ENCODE data around the gene CLCA4.
"Not testable (repeated sequence)": the region's sequence is repeated elsewhere in the genome, so short reads cannot be mapped to it uniquely, and the experiment has no call there.

CLCA4 gene

GRCh38 chr1:86546787-86547221 lies at the start of gene CLCA4:
TSS of gene CLCA4 (plus strand) at chr1:86547078. CDS start at chr1:86547120, 42 bp downstream.
- H3K36me3 ChIP-seq (ENCODE audit: control insufficient read depth, insufficient read depth, low read length): no peaks in the 10 kb centered on the region
- H3K4me1 ChIP-seq (ENCODE audit: control insufficient read depth, insufficient read depth, low read length): no peaks in the 10 kb centered on the region
- H3K27ac ChIP-seq (ENCODE audit: low read depth, low read length): no peak within 1 kb of the TSS
- no peaks in the 10 kb centered on the region for H3K27me3 ChIP-seq (ENCODE audit: control insufficient read depth, insufficient read depth, low read length)
- H3K4me3 ChIP-seq (ENCODE audit: low read length): no peak within 1 kb of the TSS
- H3K9ac ChIP-seq (ENCODE audit: low read length): no peak within 1 kb of the TSS

- Histone ChIP-seq H3K4me1 (ENCODE audit: control insufficient read depth, insufficient read depth, low read length) (peaks cover 7% of the 10 kb centered on the region), H3K4me3 (ENCODE audit: low read length) (no peak overlapping the region), H3K27ac (ENCODE audit: low read depth, low read length) (no peak overlapping the region), H3K27me3 (ENCODE audit: control insufficient read depth, insufficient read depth, low read length) (no peaks in the 10 kb centered on the region), H3K9ac (ENCODE audit: low read length) (no peak overlapping the region), H3K36me3 (ENCODE audit: control insufficient read depth, insufficient read depth, low read length) (no peaks in the 10 kb centered on the region)
These were observed 48.6 kb upstream of the CLCA4 start for GRCh38 chr1:86498281-86498680.

GRCh38 chr1:86499987-86500593 lies 46.8 kb upstream of the CLCA4 start:
- no peak overlapping the region for H3K4me3 ChIP-seq (ENCODE audit: low read length)
- peaks cover 10% of the 10 kb centered on the region for H3K4me1 ChIP-seq (ENCODE audit: control insufficient read depth, insufficient read depth, low read length)
- H3K36me3 ChIP-seq (ENCODE audit: control insufficient read depth, insufficient read depth, low read length): no peaks in the 10 kb centered on the region
- H3K27ac ChIP-seq (ENCODE audit: low read depth, low read length): peak overlapping the region; percentile 48
- H3K9ac ChIP-seq (ENCODE audit: low read length): no peak overlapping the region
- no peaks in the 10 kb centered on the region for H3K27me3 ChIP-seq (ENCODE audit: control insufficient read depth, insufficient read depth, low read length)

GRCh38 chr1:86500714-86501113 lies 46.2 kb upstream of the CLCA4 start:
- Histone ChIP-seq H3K4me1 (ENCODE audit: control insufficient read depth, insufficient read depth, low read length) (peaks cover 14% of the 10 kb centered on the region), H3K27ac (ENCODE audit: low read depth, low read length) (peak overlapping the region; percentile 48), H3K9ac (ENCODE audit: low read length) (no peak overlapping the region), H3K4me3 (ENCODE audit: low read length) (no peak overlapping the region), H3K36me3 (ENCODE audit: control insufficient read depth, insufficient read depth, low read length) (no peaks in the 10 kb centered on the region), H3K27me3 (ENCODE audit: control insufficient read depth, insufficient read depth, low read length) (no peaks in the 10 kb centered on the region)

- Histone ChIP-seq H3K4me3 (ENCODE audit: low read length) (peak overlapping the region; percentile 2), H3K27ac (ENCODE audit: low read depth, low read length) (peak overlapping the region; percentile 79), H3K4me1 (ENCODE audit: control insufficient read depth, insufficient read depth, low read length) (peaks cover 14% of the 10 kb centered on the region)
- H3K36me3 ChIP-seq (ENCODE audit: control insufficient read depth, insufficient read depth, low read length); H3K27me3 ChIP-seq (ENCODE audit: control insufficient read depth, insufficient read depth, low read length); H3K9ac ChIP-seq (ENCODE audit: low read length): not testable (repeated sequence)
These were observed 44.7 kb upstream of the CLCA4 start for GRCh38 chr1:86502125-86502646.

GRCh38 chr1:86502721-86503405 lies 44.0 kb upstream of the CLCA4 start:
- no peaks in the 10 kb centered on the region for H3K36me3 ChIP-seq (ENCODE audit: control insufficient read depth, insufficient read depth, low read length)
- H3K4me1 ChIP-seq (ENCODE audit: control insufficient read depth, insufficient read depth, low read length): peaks cover 14% of the 10 kb centered on the region
- no peak overlapping the region for H3K9ac ChIP-seq (ENCODE audit: low read length)
- H3K4me3 ChIP-seq (ENCODE audit: low read length): peak overlapping the region; percentile 10
- peak overlapping the region; percentile 79 for H3K27ac ChIP-seq (ENCODE audit: low read depth, low read length)
- no peaks in the 10 kb centered on the region for H3K27me3 ChIP-seq (ENCODE audit: control insufficient read depth, insufficient read depth, low read length)

GRCh38 chr1:86503406-86504136 lies 43.3 kb upstream of the CLCA4 start:
- Histone ChIP-seq H3K27ac (ENCODE audit: low read depth, low read length) (peak overlapping the region; percentile 79), H3K36me3 (ENCODE audit: control insufficient read depth, insufficient read depth, low read length) (no peaks in the 10 kb centered on the region), H3K9ac (ENCODE audit: low read length) (no peak overlapping the region), H3K4me3 (ENCODE audit: low read length) (peak overlapping the region; percentile 49), H3K4me1 (ENCODE audit: control insufficient read depth, insufficient read depth, low read length) (peaks cover 14% of the 10 kb centered on the region), H3K27me3 (ENCODE audit: control insufficient read depth, insufficient read depth, low read length) (no peaks in the 10 kb centered on the region)

- H3K9ac ChIP-seq (ENCODE audit: low read length): no peak overlapping the region
- H3K27me3 ChIP-seq (ENCODE audit: control insufficient read depth, insufficient read depth, low read length): no peaks in the 10 kb centered on the region
- H3K4me3 ChIP-seq (ENCODE audit: low read length): peak overlapping the region; percentile 28
- H3K27ac ChIP-seq (ENCODE audit: low read depth, low read length): peak overlapping the region; percentile 79
- peaks cover 14% of the 10 kb centered on the region for H3K4me1 ChIP-seq (ENCODE audit: control insufficient read depth, insufficient read depth, low read length)
- no peaks in the 10 kb centered on the region for H3K36me3 ChIP-seq (ENCODE audit: control insufficient read depth, insufficient read depth, low read length)
These were observed 42.8 kb upstream of the CLCA4 start for GRCh38 chr1:86504137-86504479.

GRCh38 chr1:86504895-86505563 lies 41.8 kb upstream of the CLCA4 start:
- no peaks in the 10 kb centered on the region for H3K36me3 ChIP-seq (ENCODE audit: control insufficient read depth, insufficient read depth, low read length)
- H3K4me1 ChIP-seq (ENCODE audit: control insufficient read depth, insufficient read depth, low read length): peaks cover 14% of the 10 kb centered on the region
- peak overlapping the region; percentile 40 for H3K27ac ChIP-seq (ENCODE audit: low read depth, low read length)
- H3K4me3 ChIP-seq (ENCODE audit: low read length): no peak overlapping the region
- no peaks in the 10 kb centered on the region for H3K27me3 ChIP-seq (ENCODE audit: control insufficient read depth, insufficient read depth, low read length)
- H3K9ac ChIP-seq (ENCODE audit: low read length): no peak overlapping the region

- H3K4me1 ChIP-seq (ENCODE audit: control insufficient read depth, insufficient read depth, low read length): peaks cover 14% of the 10 kb centered on the region
- peak overlapping the region; percentile 40 for H3K27ac ChIP-seq (ENCODE audit: low read depth, low read length)
- H3K36me3 ChIP-seq (ENCODE audit: control insufficient read depth, insufficient read depth, low read length): no peaks in the 10 kb centered on the region
- no peak overlapping the region for H3K4me3 ChIP-seq (ENCODE audit: low read length)
- no peaks in the 10 kb centered on the region for H3K27me3 ChIP-seq (ENCODE audit: control insufficient read depth, insufficient read depth, low read length)
- H3K9ac ChIP-seq (ENCODE audit: low read length): no peak overlapping the region
These were observed 41.3 kb upstream of the CLCA4 start for GRCh38 chr1:86505564-86505902.

- Histone ChIP-seq H3K27ac (ENCODE audit: low read depth, low read length) (no peak overlapping the region), H3K4me3 (ENCODE audit: low read length) (no peak overlapping the region), H3K27me3 (ENCODE audit: control insufficient read depth, insufficient read depth, low read length) (no peaks in the 10 kb centered on the region), H3K9ac (ENCODE audit: low read length) (no peak overlapping the region), H3K36me3 (ENCODE audit: control insufficient read depth, insufficient read depth, low read length) (no peaks in the 10 kb centered on the region), H3K4me1 (ENCODE audit: control insufficient read depth, insufficient read depth, low read length) (peaks cover 10% of the 10 kb centered on the region)
These were observed 38.8 kb upstream of the CLCA4 start for GRCh38 chr1:86507935-86508582.

GRCh38 chr1:86508583-86508969 lies 38.3 kb upstream of the CLCA4 start:
- Histone ChIP-seq H3K27ac (ENCODE audit: low read depth, low read length) (no peak overlapping the region), H3K27me3 (ENCODE audit: control insufficient read depth, insufficient read depth, low read length) (no peaks in the 10 kb centered on the region), H3K36me3 (ENCODE audit: control insufficient read depth, insufficient read depth, low read length) (no peaks in the 10 kb centered on the region), H3K4me1 (ENCODE audit: control insufficient read depth, insufficient read depth, low read length) (peaks cover 7% of the 10 kb centered on the region), H3K9ac (ENCODE audit: low read length) (no peak overlapping the region), H3K4me3 (ENCODE audit: low read length) (no peak overlapping the region)
